ENCODE measurements around the gene TAGLN.

Gene TAGLN

DNA sequence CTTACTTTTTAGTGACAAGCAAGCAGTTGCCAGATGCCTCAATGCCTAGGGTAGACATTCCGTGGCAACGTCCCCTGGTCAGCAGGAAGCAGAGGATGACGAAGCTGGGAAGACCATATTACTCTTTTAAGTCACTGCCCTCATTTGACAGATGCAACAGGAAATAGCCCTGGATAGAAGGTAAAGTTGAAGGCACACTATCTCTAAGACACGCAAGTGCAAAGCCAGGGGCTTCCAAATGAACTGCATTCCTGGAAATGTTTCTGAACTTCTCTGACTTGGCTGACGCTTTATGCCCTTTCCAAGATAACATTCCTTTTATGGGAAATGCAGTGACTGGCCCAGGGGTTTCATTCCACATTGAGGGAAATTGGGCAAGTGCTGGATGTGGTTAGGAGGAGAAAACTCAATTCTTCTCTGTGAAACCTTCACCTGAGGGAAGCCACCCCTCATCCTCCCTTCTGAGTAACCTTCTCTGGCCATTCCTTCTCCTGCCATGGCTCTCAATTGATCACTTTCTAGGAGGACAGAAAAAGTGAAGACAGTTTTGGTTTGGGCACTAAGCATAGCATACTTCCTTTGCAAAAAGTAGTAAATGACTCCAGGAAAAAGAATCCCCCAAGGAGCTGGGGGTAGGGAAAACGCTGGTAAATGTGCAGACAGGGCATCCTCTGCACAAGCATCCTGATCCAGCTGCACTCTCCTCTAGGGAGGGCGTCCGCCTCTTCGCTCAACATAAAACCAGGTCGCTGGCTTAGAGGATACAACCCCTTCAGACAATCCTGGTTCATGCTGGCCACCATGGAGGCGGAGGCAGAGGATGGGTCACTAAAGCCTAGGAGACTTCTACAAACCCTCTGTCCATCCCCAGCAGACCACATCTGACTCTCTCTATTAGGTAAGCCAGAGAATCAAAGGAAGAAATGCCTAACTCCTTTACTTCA, 18.2 kb downstream of the TAGLN start:
- no peaks in the 10 kb centered on the region for H3F3A ChIP-seq (ENCODE audit: control insufficient read depth, insufficient read depth)
- TF ChIP-seq, protein P1, sequence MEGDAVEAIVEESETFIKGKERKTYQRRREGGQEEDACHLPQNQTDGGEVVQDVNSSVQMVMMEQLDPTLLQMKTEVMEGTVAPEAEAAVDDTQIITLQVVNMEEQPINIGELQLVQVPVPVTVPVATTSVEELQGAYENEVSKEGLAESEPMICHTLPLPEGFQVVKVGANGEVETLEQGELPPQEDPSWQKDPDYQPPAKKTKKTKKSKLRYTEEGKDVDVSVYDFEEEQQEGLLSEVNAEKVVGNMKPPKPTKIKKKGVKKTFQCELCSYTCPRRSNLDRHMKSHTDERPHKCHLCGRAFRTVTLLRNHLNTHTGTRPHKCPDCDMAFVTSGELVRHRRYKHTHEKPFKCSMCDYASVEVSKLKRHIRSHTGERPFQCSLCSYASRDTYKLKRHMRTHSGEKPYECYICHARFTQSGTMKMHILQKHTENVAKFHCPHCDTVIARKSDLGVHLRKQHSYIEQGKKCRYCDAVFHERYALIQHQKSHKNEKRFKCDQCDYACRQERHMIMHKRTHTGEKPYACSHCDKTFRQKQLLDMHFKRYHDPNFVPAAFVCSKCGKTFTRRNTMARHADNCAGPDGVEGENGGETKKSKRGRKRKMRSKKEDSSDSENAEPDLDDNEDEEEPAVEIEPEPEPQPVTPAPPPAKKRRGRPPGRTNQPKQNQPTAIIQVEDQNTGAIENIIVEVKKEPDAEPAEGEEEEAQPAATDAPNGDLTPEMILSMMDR (IDR thresholded peaks at IDR 0.05; ENCODE audit: low read depth, low read length, poor library complexity, severe bottlenecking), result no peak
- TF ChIP-seq EZH2phosphoT487 (IDR thresholded peaks at IDR 0.05; ENCODE audit: borderline replicate concordance, low read length), result no peak
- H4K20me1 ChIP-seq (ENCODE audit: control insufficient read depth, insufficient read depth, low read depth, low read length), result no peaks in the 10 kb centered on the region
- no peaks in the 10 kb centered on the region for H3K9me3 ChIP-seq (ENCODE audit: control insufficient read depth, insufficient read depth, low read length)
- H3K27ac ChIP-seq (ENCODE audit: low read depth, low read length), result no peak overlapping the region
- H3K79me2 ChIP-seq (ENCODE audit: control insufficient read depth, low read length), result no peaks in the 10 kb centered on the region
- H3K27me3 ChIP-seq (ENCODE audit: control insufficient read depth, low read length), result no peaks in the 10 kb centered on the region
- H3K4me3 ChIP-seq (ENCODE audit: low read length), result no peak overlapping the region
- peaks cover 61% of the 10 kb centered on the region for H3K36me3 ChIP-seq (ENCODE audit: control insufficient read depth, low read length)
- H3K4me1 ChIP-seq (ENCODE audit: control insufficient read depth, low read length), result no peaks in the 10 kb centered on the region
- no peaks in the 10 kb centered on the region for H3K9me2 ChIP-seq (replicated peaks; ENCODE audit: control insufficient read depth, low read length)
- no peak overlapping the region for H3K4me2 ChIP-seq (ENCODE audit: low read length)

DNA sequence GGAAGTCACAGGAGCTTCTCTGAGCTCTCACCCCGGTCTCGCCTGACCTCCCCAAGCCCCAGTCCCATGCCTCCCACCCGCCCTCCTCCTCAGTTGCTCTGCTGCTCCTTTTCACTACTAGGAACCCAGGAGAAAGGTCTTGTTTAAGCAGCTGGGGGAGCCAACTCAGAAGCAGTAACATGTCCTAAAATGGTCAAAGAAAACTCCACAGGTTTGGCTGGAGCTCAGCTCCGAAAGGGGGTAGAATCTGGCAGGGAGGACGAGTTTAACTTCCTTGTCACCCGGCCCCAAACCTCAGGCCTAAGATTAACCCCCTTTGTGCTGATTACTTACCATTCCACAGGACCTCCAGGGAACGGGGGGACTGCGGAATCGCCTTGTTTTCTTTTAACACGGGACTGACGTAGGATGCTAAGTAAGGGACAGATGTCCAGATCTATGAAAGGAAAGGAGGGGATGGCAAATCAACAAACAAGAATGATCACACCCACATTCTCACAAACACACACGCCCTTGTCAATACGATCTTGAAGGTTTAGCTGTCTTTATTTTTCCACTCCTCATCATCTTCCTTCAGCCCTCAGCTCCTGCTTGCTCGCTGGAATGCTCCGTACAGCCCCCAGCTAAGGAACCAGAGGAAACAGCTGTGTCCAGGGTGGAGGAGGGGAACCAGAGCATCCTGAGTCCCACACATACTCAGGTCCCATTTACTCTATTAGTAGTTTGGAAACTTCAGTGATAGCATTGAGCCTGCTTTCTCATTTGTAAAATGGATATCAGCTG, 19.2 kb downstream of the TAGLN start:
- Histone ChIP-seq H3K4me2 (ENCODE audit: low read length) (no peak overlapping the region), H3K27me3 (ENCODE audit: control insufficient read depth, low read length) (no peaks in the 10 kb centered on the region), H3K9me3 (ENCODE audit: control insufficient read depth, insufficient read depth, low read length) (no peaks in the 10 kb centered on the region), H3K36me3 (ENCODE audit: control insufficient read depth, low read length) (peaks cover 62% of the 10 kb centered on the region), H3K27ac (ENCODE audit: low read depth, low read length) (no peak overlapping the region), H3K79me2 (ENCODE audit: control insufficient read depth, low read length) (no peaks in the 10 kb centered on the region), H3F3A (ENCODE audit: control insufficient read depth, insufficient read depth) (no peaks in the 10 kb centered on the region), H3K4me1 (ENCODE audit: control insufficient read depth, low read length) (no peaks in the 10 kb centered on the region), H3K9me2 (replicated peaks; ENCODE audit: control insufficient read depth, low read length) (no peaks in the 10 kb centered on the region), H3K4me3 (ENCODE audit: low read length) (no peak overlapping the region), H4K20me1 (ENCODE audit: control insufficient read depth, insufficient read depth, low read depth, low read length) (no peaks in the 10 kb centered on the region)
- no peak for TF ChIP-seq EZH2phosphoT487 (IDR thresholded peaks at IDR 0.05; ENCODE audit: borderline replicate concordance, low read length)
- TF ChIP-seq, protein P1 (IDR thresholded peaks at IDR 0.05; ENCODE audit: low read depth, low read length, poor library complexity, severe bottlenecking), result no peak

DNA sequence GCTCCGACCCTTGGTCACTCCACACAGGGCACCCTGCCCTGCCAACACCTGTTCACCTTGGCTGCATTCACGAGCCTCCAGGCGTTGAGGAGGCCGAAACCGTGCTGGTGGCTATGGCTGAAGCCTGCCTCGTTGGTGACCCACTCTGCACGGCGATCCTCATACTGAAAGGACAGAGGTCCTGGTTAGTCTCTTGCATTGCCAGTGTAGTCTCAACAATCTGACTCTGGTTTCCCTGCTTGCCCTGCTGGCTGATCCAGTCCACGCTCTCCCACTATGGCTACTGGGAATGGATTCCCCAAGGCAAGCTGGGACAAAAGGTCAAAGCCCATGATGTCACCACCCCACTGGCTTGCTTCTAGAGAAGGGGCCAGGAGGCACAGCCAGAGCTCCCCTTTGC, 19.8 kb downstream of the TAGLN start:
- H3K79me2 ChIP-seq (ENCODE audit: control insufficient read depth, low read length), result no peaks in the 10 kb centered on the region
- no peak overlapping the region for H3K27ac ChIP-seq (ENCODE audit: low read depth, low read length)
- TF ChIP-seq, protein P1 (IDR thresholded peaks at IDR 0.05; ENCODE audit: low read depth, low read length, poor library complexity, severe bottlenecking), result no peak
- TF ChIP-seq EZH2phosphoT487 (IDR thresholded peaks at IDR 0.05; ENCODE audit: borderline replicate concordance, low read length), result no peak
- no peaks in the 10 kb centered on the region for H3K27me3 ChIP-seq (ENCODE audit: control insufficient read depth, low read length)
- H3K9me2 ChIP-seq (replicated peaks; ENCODE audit: control insufficient read depth, low read length), result no peaks in the 10 kb centered on the region
- no peaks in the 10 kb centered on the region for H3K4me1 ChIP-seq (ENCODE audit: control insufficient read depth, low read length)
- H3K9me3 ChIP-seq (ENCODE audit: control insufficient read depth, insufficient read depth, low read length), result no peaks in the 10 kb centered on the region
- no peak overlapping the region for H3K4me3 ChIP-seq (ENCODE audit: low read length)
- no peak overlapping the region for H3K4me2 ChIP-seq (ENCODE audit: low read length)
- H3K36me3 ChIP-seq (ENCODE audit: control insufficient read depth, low read length), result peaks cover 69% of the 10 kb centered on the region
- no peaks in the 10 kb centered on the region for H3F3A ChIP-seq (ENCODE audit: control insufficient read depth, insufficient read depth)
- no peaks in the 10 kb centered on the region for H4K20me1 ChIP-seq (ENCODE audit: control insufficient read depth, insufficient read depth, low read depth, low read length)

Data from DOHH2 (cell line).